Measurements from ENCODE around the gene KLLN. TPM values are rescaled to one million over a fixed set of nuclear protein-coding genes. Genes with fewer than 3 reads are reported as not detected.
"Not testable (repeated sequence)": the region's sequence is repeated elsewhere in the genome, so short reads cannot be mapped to it uniquely, and the experiment has no call there.

Gene KLLN
- total RNA-seq, 4 donors from 2014 or later, result 0.60 to 1.9 (median 1.0) TPM

GRCh38 chr10:87837445-87837844 is 25.9 kb downstream of the KLLN start:
- no peak for TF ChIP-seq CTCF (IDR thresholded peaks at IDR 0.05)
- ATAC-seq (ENCODE audit: low FRiP score), result no peak
- no peak for DNase-seq (ENCODE audit: low spot score)

- TF ChIP-seq CTCF (IDR thresholded peaks at IDR 0.05), result no peak
- DNase-seq (ENCODE audit: low spot score), result no peak
- ATAC-seq (ENCODE audit: low FRiP score), result no peak
Measured at GRCh38 chr10:87836098-87836497, 27.2 kb downstream of the KLLN start.

DNA sequence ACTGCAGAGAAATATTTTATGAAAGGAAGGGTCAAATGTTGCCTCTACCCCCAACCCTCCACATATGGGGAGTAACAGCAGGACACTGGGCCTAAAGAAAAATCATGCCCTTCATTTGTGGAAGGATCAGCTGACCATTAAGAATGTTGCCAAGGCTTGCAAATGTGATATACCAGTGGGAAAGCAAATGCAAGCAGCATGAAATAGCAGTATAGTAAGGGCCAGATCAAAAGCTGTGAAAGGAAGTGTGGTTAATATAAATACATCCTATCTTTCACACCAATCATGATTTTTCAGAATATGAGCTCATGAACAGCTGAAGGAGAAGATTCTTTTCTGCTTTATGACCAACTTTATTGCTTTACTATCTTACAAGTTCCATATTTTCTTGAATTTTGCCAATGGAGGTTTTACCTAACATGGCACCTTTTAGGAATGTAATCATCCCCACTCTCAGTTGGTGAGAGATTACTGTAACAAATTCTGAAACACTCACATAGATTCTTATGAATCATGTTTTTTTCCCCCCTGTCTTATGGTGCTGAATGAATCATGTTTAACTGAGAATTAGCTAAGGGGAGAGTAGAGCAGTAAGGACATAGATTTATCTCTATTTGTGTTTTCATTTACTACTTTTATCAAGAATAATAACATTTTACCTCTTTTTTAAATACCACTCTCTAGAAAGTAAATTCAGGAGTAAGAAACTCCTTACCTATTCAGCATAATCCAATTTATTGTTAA is 33.2 kb downstream of the KLLN start:
- DNase-seq (ENCODE audit: low spot score), result no peak
- ATAC-seq (ENCODE audit: low FRiP score), result no peak
- no peak for TF ChIP-seq CTCF (IDR thresholded peaks at IDR 0.05)

DNA sequence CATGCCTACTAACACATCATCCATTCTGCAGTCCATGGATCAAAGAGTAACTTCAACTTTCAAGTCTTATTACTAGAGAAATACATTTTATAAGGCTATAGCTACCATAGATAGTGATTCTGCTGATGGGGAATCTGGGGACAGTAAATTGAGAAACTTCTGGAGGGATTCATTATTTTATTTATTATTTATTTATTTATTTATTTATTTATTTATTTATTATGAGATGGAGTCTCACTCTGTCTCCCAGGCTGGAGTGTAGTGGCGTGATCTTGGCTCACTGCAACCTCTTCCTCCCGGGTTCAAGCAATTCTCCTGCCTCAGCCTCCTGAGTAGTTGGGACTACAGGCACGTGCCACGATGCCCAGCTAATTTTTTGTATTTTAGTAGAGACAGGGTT is 34.3 kb downstream of the KLLN start:
- DNase-seq (ENCODE audit: low spot score); ATAC-seq (ENCODE audit: low FRiP score): not testable (repeated sequence)

- ATAC-seq (ENCODE audit: low FRiP score), result no peak
- no peak for DNase-seq (ENCODE audit: low spot score)
- TF ChIP-seq CTCF (IDR thresholded peaks at IDR 0.05), result no peak
Measured at GRCh38 chr10:87827681-87828080, 35.7 kb downstream of the KLLN start.

DNA sequence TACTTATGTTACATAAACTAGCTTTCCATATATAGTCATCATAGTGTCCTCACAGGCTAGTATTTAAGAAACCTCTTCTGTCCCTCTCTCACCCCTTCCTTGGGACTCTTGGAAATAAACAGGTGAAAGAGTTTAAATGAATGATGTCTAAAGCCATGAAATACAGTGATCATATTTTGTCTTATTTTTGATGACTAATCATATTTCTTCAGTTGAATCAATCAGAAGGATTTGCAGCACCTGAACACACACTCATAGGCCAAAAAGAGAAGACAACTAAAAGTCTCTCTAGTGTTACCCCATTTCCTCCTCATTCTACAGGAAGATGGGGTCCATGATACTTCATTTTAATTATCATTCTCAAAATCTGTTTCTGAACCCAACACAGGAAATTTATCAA is 36.7 kb downstream of the KLLN start:
- ATAC-seq (ENCODE audit: low FRiP score) (no peak), DNase-seq (ENCODE audit: low spot score) (no peak)
- no peak for TF ChIP-seq CTCF (IDR thresholded peaks at IDR 0.05)

- ATAC-seq (ENCODE audit: low FRiP score), result no peak
- DNase-seq (ENCODE audit: low spot score), result no peak
- TF ChIP-seq CTCF (IDR thresholded peaks at IDR 0.05), result no peak
Measured at GRCh38 chr10:87819289-87819585, 44.1 kb downstream of the KLLN start.

All from omental fat pad (tissue), 4 donors.